Neural progenitor cell (in vitro differentiated cells): ENCODE data around the gene FAM180A. TPM values are rescaled to one million over a fixed set of nuclear protein-coding genes. Genes with fewer than 3 reads are reported as not detected.

Source experiments
- DNase-seq: peaks from one replicate; pipeline ENCODE4 v3.0.0-alpha.2; 2016; ENCODE audit warnings: low spot score
- H2AFZ ChIP-seq: fragments of 200-600 bp; sonication (generic); replicated peaks from 2 replicates; pipeline ENCODE4 v1.6.1; 2016; ENCODE audit warnings: antibody characterized with exemption
- H3F3A ChIP-seq: fragments of 200-600 bp; sonication (generic); 2 replicates; pipeline ENCODE4 v1.6.1; 2016; ENCODE audit warnings: antibody characterized with exemption, low read depth
- H3K27ac ChIP-seq: fragments of 200-600 bp; sonication (generic); 2 replicates; pipeline ENCODE4 v1.5.1; 2016; ENCODE audit warnings: mild to moderate bottlenecking
- H3K27me3 ChIP-seq: fragments of 200-600 bp; sonication (generic); 2 replicates; pipeline ENCODE4 v1.6.1; 2016; ENCODE audit warnings: mild to moderate bottlenecking, moderate library complexity
- H3K36me3 ChIP-seq: fragments of 200-600 bp; sonication (generic); 2 replicates; pipeline ENCODE4 v1.5.1; 2016
- H3K4me1 ChIP-seq: fragments of 200-600 bp; sonication (generic); 2 replicates; pipeline ENCODE4 v1.6.1; 2016; ENCODE audit warnings: mixed run types
- H3K4me2 ChIP-seq: fragments of 200-600 bp; sonication (generic); 2 replicates; pipeline ENCODE4 v1.6.1; 2016
- H3K4me3 ChIP-seq: fragments of 200-600 bp; sonication (generic); 2 replicates; pipeline ENCODE4 v1.5.1; 2016
- H3K79me2 ChIP-seq: fragments of 200-600 bp; sonication (generic); 2 replicates; pipeline ENCODE4 v1.6.1; 2016; ENCODE audit warnings: low read depth
- H3K9ac ChIP-seq: fragments of 200-600 bp; sonication (generic); 2 replicates; pipeline ENCODE4 v1.6.1; 2016
- H3K9me3 ChIP-seq: fragments of 200-600 bp; sonication (generic); 2 replicates; pipeline ENCODE4 v1.5.1; 2016; ENCODE audit warnings: low read depth
- H4K20me1 ChIP-seq: fragments of 200-600 bp; sonication (generic); 2 replicates; pipeline ENCODE4 v1.6.1; 2016; ENCODE audit warnings: low read depth
- H3K27ac Mint-ChIP-seq: 3 replicates; pipeline ENCODE4 v1.8.0; 2021; ENCODE audit warnings: mixed read lengths
- H3K27me3 Mint-ChIP-seq: 2 replicates; pipeline ENCODE4 v1.8.0; 2022; ENCODE audit warnings: low read depth, mild to moderate bottlenecking, inconsistent platforms, moderate library complexity, mixed read lengths; ENCODE audit not compliant: insufficient read depth
- H3K36me3 Mint-ChIP-seq: 3 replicates; pipeline ENCODE4 v1.8.0; 2021; ENCODE audit warnings: mixed read lengths
- H3K4me1 Mint-ChIP-seq: 3 replicates; pipeline ENCODE4 v1.8.0; 2021; ENCODE audit warnings: mixed read lengths
- H3K4me3 Mint-ChIP-seq: 3 replicates; pipeline ENCODE4 v1.8.0; 2021; ENCODE audit warnings: mild to moderate bottlenecking, moderate library complexity, mixed read lengths
- H3K9me3 Mint-ChIP-seq: 3 replicates; pipeline ENCODE4 v1.8.0; 2020; ENCODE audit warnings: mixed read lengths
- EZH2 ChIP-seq: fragments of 200-600 bp; sonication (generic); IDR thresholded peaks from 2 replicates; pipeline ENCODE4 v1.6.1; 2017; ENCODE audit warnings: antibody characterized with exemption, mild to moderate bottlenecking, moderate library complexity
- EZH2phosphoT487 ChIP-seq: fragments of 200-600 bp; sonication (generic); IDR thresholded peaks from 2 replicates; pipeline ENCODE4 v1.6.1; 2017; ENCODE audit warnings: antibody characterized with exemption
- total RNA-seq: library from RNA; depleted of rRNA; stranded (reverse); fragments of >200 nt; gene quantifications from 2 replicates; pipeline ENCODE4 v1.2.3, GENCODE V29; 2015; ENCODE audit warnings: low replicate concordance
- TF ChIP-seq, protein P1 (sequence below): fragments of 200-600 bp; sonication (generic); IDR thresholded peaks from 2 replicates; pipeline ENCODE4 v1.5.1; 2017; ENCODE audit warnings: antibody characterized with exemption, mild to moderate bottlenecking

FAM180A gene
- total RNA-seq, 1 donor from 2014 or later, result not detected

DNA sequence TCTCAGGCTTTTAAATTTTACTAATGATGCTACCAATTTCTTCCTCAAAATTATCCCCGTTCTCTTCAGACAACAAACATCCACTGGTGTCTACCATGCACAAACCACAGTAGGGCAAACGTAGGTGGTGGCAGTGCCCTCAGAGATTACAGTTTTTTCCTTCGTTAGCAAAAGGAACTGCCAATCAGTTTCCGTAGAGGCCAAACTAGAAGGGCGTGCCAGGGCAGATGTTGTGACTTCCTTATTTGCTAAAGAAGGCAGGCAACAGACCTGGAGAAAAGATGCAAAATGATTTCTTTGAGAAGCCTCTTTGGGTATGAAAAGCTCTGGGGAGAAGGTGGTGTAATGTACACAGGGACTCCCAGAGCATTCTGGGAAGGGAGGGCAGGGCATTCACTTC is 7.6 kb upstream of the FAM180A start:
- Mint-ChIP-seq H3K36me3 (no peaks in the 10 kb centered on the region), H3K27ac (no peak overlapping the region), H3K27me3 (peaks cover 10% of the 10 kb centered on the region), H3K4me3 (no peak overlapping the region), H3K9me3 (no peaks in the 10 kb centered on the region), H3K4me1 (peaks cover 8% of the 10 kb centered on the region)
- no peaks in the 10 kb centered on the region for H3F3A ChIP-seq
- H3K9me3 ChIP-seq, result no peaks in the 10 kb centered on the region
- no peak overlapping the region for H3K9ac ChIP-seq
- TF ChIP-seq EZH2 (no peak), EZH2phosphoT487 (no peak)
- TF ChIP-seq, protein P1, sequence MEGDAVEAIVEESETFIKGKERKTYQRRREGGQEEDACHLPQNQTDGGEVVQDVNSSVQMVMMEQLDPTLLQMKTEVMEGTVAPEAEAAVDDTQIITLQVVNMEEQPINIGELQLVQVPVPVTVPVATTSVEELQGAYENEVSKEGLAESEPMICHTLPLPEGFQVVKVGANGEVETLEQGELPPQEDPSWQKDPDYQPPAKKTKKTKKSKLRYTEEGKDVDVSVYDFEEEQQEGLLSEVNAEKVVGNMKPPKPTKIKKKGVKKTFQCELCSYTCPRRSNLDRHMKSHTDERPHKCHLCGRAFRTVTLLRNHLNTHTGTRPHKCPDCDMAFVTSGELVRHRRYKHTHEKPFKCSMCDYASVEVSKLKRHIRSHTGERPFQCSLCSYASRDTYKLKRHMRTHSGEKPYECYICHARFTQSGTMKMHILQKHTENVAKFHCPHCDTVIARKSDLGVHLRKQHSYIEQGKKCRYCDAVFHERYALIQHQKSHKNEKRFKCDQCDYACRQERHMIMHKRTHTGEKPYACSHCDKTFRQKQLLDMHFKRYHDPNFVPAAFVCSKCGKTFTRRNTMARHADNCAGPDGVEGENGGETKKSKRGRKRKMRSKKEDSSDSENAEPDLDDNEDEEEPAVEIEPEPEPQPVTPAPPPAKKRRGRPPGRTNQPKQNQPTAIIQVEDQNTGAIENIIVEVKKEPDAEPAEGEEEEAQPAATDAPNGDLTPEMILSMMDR, result no peak
- no peak overlapping the region for H2AFZ ChIP-seq
- H3K4me3 ChIP-seq, result no peak overlapping the region
- no peaks in the 10 kb centered on the region for H4K20me1 ChIP-seq
- no peak overlapping the region for H3K4me2 ChIP-seq
- no peaks in the 10 kb centered on the region for H3K27me3 ChIP-seq
- DNase-seq, result no peak
- peaks cover 9% of the 10 kb centered on the region for H3K4me1 ChIP-seq
- no peaks in the 10 kb centered on the region for H3K36me3 ChIP-seq
- H3K79me2 ChIP-seq, result no peaks in the 10 kb centered on the region
- H3K27ac ChIP-seq, result no peak overlapping the region

DNA sequence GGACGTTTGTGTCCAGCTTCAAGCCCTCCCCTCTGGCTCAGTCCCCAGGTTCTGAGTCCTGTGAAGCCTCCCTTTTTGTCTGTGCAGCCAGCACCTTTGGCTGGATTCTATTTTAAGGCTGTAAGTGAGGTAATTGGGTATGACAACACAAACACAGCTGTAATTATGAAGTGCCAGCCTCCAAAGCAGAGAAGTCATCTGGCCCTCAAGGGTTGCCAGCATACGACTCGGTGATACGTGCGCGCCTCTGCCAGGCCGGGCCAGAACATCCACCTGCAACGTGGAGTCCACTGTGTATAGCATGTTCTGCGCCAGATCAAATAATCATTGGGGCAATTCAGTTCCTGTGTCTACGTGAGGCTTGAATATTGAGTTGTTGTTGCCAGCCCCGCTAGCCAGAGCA is 6.7 kb upstream of the FAM180A start:
- no peak overlapping the region for H2AFZ ChIP-seq
- no peak for DNase-seq
- H3K9ac ChIP-seq, result no peak overlapping the region
- H3K79me2 ChIP-seq, result no peaks in the 10 kb centered on the region
- peaks cover 9% of the 10 kb centered on the region for H3K4me1 ChIP-seq
- H3K27ac ChIP-seq, result no peak overlapping the region
- no peak overlapping the region for H3K4me2 ChIP-seq
- H3K27me3 ChIP-seq, result no peaks in the 10 kb centered on the region
- no peaks in the 10 kb centered on the region for H3K36me3 ChIP-seq
- peaks cover 10% of the 10 kb centered on the region for H3K27me3 Mint-ChIP-seq
- peaks cover 8% of the 10 kb centered on the region for H3K4me1 Mint-ChIP-seq
- H3K27ac Mint-ChIP-seq, result no peak overlapping the region
- H3K9me3 ChIP-seq, result no peaks in the 10 kb centered on the region
- H3F3A ChIP-seq, result no peaks in the 10 kb centered on the region
- H3K9me3 Mint-ChIP-seq, result no peaks in the 10 kb centered on the region
- no peaks in the 10 kb centered on the region for H3K36me3 Mint-ChIP-seq
- H4K20me1 ChIP-seq, result no peaks in the 10 kb centered on the region
- TF ChIP-seq, protein P1, result no peak
- TF ChIP-seq EZH2, result no peak
- no peak for TF ChIP-seq EZH2phosphoT487
- H3K4me3 Mint-ChIP-seq, result no peak overlapping the region
- H3K4me3 ChIP-seq, result no peak overlapping the region

DNA sequence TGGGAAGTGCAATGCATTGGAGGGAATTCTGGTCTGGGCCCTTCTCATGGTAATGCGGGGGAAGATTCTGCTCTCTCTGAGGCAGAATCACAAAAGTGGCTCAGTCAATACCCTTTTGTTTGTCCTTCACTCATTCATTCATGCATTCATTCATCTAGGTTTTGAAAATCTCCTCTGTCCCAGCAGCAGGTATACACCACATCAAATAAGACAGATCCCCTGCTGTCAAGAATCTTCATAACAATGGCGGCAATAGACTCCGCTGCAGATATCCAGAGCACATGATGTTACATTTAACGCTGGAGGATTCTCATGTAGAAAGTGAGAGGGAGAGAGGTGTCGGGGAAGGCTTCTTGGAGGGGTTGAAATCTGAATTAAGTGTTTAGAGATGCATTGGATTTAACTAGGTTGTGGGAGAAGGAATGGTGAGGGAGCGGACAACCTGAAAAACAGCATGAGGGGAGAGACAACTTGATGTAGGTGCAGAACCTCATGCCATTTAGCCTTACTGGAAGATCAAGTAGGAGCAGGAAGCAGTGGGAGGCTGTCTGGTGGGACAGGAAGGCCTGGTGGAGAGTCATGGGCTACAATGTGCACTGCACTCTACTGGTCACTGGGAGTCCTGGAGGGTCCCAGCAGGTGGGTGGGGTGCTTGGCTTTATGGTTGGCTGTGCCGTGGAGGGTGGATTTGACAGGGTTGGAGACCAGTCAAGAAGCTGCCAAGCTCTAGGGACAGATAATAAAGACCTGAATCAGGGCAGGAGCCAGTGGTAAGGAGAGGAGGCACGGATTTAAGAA is 5.2 kb upstream of the FAM180A start:
- H3K4me2 ChIP-seq, result no peak overlapping the region
- H3K79me2 ChIP-seq, result no peaks in the 10 kb centered on the region
- no peak overlapping the region for H2AFZ ChIP-seq
- H3F3A ChIP-seq, result no peaks in the 10 kb centered on the region
- Mint-ChIP-seq H3K27me3 (peaks cover 10% of the 10 kb centered on the region), H3K27ac (no peak overlapping the region), H3K4me3 (no peak overlapping the region), H3K36me3 (no peaks in the 10 kb centered on the region), H3K9me3 (no peaks in the 10 kb centered on the region), H3K4me1 (peaks cover 8% of the 10 kb centered on the region)
- TF ChIP-seq, protein P1, result no peak
- TF ChIP-seq EZH2phosphoT487 (no peak), EZH2 (no peak)
- H3K36me3 ChIP-seq, result no peaks in the 10 kb centered on the region
- peaks cover 7% of the 10 kb centered on the region for H3K4me1 ChIP-seq
- no peaks in the 10 kb centered on the region for H3K9me3 ChIP-seq
- DNase-seq, result no peak
- H3K9ac ChIP-seq, result no peak overlapping the region
- H3K4me3 ChIP-seq, result no peak overlapping the region
- H3K27ac ChIP-seq, result no peak overlapping the region
- no peaks in the 10 kb centered on the region for H4K20me1 ChIP-seq
- H3K27me3 ChIP-seq, result no peaks in the 10 kb centered on the region
